ENCODE measurements around the gene PMPCA. TPM values are rescaled to one million over a fixed set of nuclear protein-coding genes. Genes with fewer than 3 reads are reported as not detected.
A peak's percentile ranks its signal among the peaks of the same experiment; 100 is the strongest.
"Not testable (repeated sequence)": the region's sequence is repeated elsewhere in the genome, so short reads cannot be mapped to it uniquely, and the experiment has no call there.

PMPCA gene
- total and polyA plus RNA-seq, 2 donors, result 15.1 to 43.7 TPM

DNA sequence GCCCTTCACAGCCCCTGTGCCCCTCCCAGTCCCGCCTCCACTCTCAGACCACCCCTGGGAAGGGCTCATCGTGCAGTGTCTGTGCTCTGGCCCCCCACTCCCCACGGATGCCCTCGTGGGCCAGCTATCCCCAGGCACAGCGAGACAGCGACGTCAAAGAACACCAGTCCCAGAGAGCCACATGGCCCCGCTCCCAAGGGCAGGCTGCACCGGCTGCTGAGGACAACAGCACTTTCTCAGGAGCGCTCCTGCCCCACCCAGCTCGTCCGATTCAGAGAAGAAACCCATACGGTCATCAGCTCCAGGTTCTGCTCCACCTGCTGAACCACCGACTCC is 5.7 kb upstream of the PMPCA start:
- Histone ChIP-seq H3K27ac (ENCODE audit: low read depth) (no peak overlapping the region), H3K4me1 (ENCODE audit: insufficient read depth) (no peaks in the 10 kb centered on the region), H3K36me3 (ENCODE audit: insufficient read depth) (no peaks in the 10 kb centered on the region), H3K4me3 (ENCODE audit: low read depth, low read length) (no peak overlapping the region)
- no peak for DNase-seq (ENCODE audit: extremely low spot score)
- 87% methylated on average over 14 of the region's 14 CpGs for WGBS

DNA sequence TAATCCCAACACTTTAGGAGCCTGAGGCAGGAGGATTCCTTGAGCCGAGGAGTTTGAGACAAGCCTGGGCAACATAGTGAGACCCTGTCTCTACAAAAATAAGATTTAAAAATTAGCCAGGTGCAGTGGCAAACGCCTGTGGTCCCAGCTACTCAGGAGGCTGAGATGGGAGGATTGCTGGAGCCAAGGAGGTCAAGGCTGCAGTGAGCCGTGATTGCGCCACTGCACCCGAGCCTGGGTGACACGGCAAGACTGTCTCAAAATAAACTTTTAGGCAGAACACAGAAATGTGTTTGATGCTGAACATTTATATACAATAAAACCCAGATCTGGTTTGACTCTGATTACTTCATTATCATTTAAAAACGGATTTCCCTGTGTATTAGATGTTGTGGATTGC is 5.0 kb upstream of the PMPCA start:
- WGBS, result 88% methylated on average over 7 of the region's 7 CpGs
- H3K36me3 ChIP-seq (ENCODE audit: insufficient read depth), result no peaks in the 10 kb centered on the region

DNA sequence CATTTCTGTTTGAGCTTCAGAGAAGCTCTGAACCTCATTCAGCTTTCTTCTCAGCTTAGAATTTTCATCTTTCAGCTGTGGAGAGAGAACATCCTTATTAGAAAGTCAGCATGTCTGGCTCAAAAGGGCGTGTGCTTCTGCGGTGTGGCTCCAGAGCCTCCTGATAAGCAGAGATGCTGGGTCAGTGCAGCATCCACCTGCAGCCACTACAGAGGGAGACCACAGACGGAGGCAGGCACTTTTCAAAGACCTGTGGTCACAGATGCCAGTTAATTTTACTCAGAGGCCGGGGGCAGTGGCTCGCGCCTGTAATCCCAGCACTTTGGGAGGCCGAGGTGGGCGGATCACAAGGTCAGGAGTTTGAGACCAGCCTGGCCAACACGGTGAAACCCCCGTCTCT is 4.6 kb upstream of the PMPCA start:
- DNase-seq (ENCODE audit: extremely low spot score); H3K36me3 ChIP-seq (ENCODE audit: insufficient read depth); H3K27ac ChIP-seq (ENCODE audit: low read depth); H3K4me3 ChIP-seq (ENCODE audit: low read depth, low read length); H3K4me1 ChIP-seq (ENCODE audit: insufficient read depth): not testable (repeated sequence)
- 91% methylated on average over 10 of the region's 10 CpGs for WGBS

More for the DNA sequence above, 5.0 kb upstream of the PMPCA start:
- DNase-seq (ENCODE audit: extremely low spot score), result no peak
- no peak overlapping the region for H3K27ac ChIP-seq (ENCODE audit: low read depth)
- no peak overlapping the region for H3K4me3 ChIP-seq (ENCODE audit: low read depth, low read length)
- no peaks in the 10 kb centered on the region for H3K4me1 ChIP-seq (ENCODE audit: insufficient read depth)

DNA sequence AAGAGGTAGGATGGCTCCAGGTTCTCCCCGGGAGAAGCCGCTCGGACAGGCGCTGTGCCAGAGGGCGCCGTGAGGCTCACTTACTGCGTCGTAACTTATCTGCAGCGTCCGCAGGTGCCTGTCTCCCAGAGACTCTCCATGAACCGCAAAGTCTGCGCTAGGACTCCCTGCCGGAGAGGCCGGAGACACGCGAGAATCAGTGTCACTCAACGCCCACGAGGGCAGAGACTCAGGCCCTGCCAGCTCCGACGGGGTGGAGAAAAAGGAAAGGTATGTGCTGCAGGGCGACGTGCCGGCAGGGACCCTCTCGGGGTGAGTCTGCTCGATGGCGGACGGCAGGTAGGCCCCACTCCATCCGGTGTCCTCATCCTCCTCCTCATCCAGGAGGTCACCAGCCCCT is 3.4 kb upstream of the PMPCA start:
- H3K4me1 ChIP-seq (ENCODE audit: insufficient read depth); DNase-seq (ENCODE audit: extremely low spot score); H3K4me3 ChIP-seq (ENCODE audit: low read depth, low read length); H3K27ac ChIP-seq (ENCODE audit: low read depth); H3K36me3 ChIP-seq (ENCODE audit: insufficient read depth): not testable (repeated sequence)
- WGBS, result 94% methylated on average over 28 of the region's 28 CpGs

DNA sequence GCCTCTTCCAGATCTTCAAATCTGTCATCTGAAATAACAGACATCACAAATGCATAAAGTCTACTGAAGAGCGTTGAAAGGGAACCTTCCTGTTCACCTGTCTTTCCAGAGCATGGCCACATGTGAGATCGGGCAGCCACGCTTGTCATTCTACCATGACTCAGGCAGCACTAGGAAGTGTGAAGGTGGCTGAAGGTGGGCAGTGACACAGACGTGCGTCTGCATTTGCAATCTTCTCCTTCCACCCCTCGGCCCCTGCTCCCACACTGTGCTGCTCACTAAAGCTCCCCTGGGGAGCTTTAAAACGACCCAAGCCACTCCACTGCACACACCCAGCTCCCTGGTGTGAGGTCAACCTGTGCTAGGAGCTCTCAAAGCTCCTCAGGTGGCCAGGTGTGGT is 2.5 kb upstream of the PMPCA start:
- H3K36me3 ChIP-seq (ENCODE audit: insufficient read depth), result peaks cover 2% of the 10 kb centered on the region
- DNase-seq (ENCODE audit: extremely low spot score), result no peak
- H3K4me1 ChIP-seq (ENCODE audit: insufficient read depth), result no peaks in the 10 kb centered on the region
- H3K4me3 ChIP-seq (ENCODE audit: low read depth, low read length), result no peak overlapping the region
- H3K27ac ChIP-seq (ENCODE audit: low read depth), result no peak overlapping the region
- 89% methylated on average over 7 of the region's 7 CpGs for WGBS

DNA sequence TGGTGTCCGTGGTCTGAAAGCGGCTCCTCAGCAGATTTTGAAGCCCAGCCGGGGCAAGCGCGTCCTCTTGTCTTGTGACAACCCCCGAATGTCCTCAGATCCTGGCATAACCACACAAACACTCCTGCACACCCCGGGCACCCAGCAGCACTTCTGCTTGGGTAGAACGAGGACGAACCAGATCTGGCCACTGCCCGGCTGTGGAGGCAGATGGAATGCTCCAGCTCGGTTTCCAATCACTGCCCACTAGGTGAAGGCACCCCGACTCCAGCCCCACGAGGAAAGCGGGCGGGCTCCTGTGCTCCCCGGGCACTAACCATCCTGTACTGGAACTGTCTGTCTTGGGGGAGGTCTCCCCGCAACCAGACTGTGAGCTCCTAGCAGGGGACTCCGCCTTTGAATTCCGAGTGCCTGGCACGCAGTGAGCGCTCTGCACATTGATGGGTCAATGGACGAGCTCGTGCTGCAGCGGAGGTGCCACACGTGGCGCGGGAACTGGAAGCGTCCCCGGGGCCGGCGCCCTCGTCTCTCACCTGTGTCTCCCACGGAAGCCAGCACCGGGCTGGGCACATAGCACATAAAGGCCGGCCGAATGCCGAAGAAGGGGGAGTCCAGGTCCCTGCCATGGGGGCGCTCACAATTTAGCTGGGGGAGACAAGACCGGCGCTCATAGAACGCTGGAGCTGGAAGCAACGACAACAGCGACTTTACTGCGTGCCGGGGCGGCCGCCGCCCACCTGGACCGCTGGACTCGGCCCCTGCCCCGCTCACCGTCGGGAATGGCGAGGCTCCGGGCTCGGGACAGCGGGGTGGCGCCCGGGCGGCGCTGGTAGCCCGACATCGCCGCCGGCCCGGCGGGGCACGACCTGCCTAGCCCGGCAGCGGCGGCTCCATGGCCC is 652 bp upstream of the PMPCA start:
- Histone ChIP-seq H3K27ac (ENCODE audit: low read depth) (no peak overlapping the region), H3K4me3 (ENCODE audit: low read depth, low read length) (peak overlapping the region; percentile 91), H3K4me1 (ENCODE audit: insufficient read depth) (no peaks in the 10 kb centered on the region), H3K36me3 (ENCODE audit: insufficient read depth) (peaks cover 2% of the 10 kb centered on the region)
- WGBS, result 9% methylated on average over 71 of the region's 71 CpGs
- no peak for DNase-seq (ENCODE audit: extremely low spot score)

DNA sequence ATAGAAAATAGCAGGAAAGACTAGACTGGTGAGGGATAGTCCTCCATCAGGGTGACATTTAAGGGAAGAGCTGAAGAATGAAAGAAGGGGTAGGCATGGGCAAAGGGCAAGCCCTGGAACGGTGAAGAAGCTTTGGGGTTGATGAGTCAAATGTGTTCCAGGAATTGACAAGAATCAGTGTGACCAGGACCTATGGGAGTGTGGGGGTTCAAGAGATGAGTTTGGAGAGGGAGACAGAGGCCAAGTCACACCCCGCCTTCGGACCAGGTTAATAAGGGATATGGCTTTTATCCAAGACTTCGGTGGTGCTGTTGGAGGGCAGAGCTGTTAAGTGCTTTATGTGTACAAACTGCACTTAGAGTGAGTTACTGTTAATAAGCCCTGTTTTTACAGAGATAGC is 920 bp downstream of the PMPCA start:
- Histone ChIP-seq H3K36me3 (ENCODE audit: insufficient read depth) (peaks cover 4% of the 10 kb centered on the region), H3K27ac (ENCODE audit: low read depth) (no peak overlapping the region), H3K4me3 (ENCODE audit: low read depth, low read length) (peak overlapping the region; percentile 91), H3K4me1 (ENCODE audit: insufficient read depth) (no peaks in the 10 kb centered on the region)
- DNase-seq (ENCODE audit: extremely low spot score), result no peak
- 53% methylated on average over 4 of the region's 4 CpGs for WGBS

DNA sequence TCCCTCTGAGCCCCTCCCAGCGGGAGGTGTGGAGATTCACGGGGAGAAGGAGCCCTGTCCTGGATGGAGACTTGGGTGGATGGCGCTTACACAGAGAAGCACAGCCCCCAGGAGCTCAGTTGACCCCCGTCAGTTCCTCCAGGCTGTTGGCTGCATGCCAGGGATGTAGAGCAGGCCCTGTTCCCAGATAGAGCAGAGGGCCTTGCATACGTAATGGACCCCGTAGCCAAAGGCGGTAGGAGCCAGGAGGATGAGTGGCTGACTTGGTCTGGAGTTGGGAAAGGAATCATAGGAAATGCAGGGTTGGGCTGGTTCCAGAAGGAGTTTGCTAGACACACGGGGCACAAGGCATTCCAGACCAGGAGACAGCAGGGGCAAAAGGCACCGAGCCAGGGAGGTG is 2.5 kb downstream of the PMPCA start:
- WGBS, result 56% methylated on average over 9 of the region's 9 CpGs
- no peaks in the 10 kb centered on the region for H3K4me1 ChIP-seq (ENCODE audit: insufficient read depth)
- H3K4me3 ChIP-seq (ENCODE audit: low read depth, low read length), result no peak overlapping the region
- no peak overlapping the region for H3K27ac ChIP-seq (ENCODE audit: low read depth)
- H3K36me3 ChIP-seq (ENCODE audit: insufficient read depth), result peaks cover 5% of the 10 kb centered on the region
- DNase-seq (ENCODE audit: extremely low spot score), result no peak

DNA sequence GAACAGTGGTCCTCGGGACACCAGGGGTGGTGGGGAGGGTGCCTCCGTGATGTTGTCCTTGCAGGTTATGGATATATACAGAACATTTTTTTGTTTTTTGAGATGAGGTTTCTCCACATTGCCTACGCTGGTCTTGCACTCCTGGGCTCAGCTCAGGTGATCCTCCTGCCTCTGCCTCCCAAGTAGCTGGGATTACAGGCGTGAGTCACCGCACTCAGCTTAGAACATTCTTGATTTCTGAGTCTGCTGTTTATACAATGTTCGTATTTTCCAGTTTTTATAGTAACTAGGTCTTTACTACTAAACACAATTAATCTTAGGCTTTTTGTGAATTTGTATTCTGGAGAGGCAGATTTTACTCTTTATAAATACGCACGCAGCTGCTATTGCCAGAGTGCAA is 6.0 kb downstream of the PMPCA start:
- Histone ChIP-seq H3K36me3 (ENCODE audit: insufficient read depth) (peaks cover 9% of the 10 kb centered on the region), H3K4me1 (ENCODE audit: insufficient read depth) (no peaks in the 10 kb centered on the region)
- WGBS, result 91% methylated on average over 8 of the region's 8 CpGs

DNA sequence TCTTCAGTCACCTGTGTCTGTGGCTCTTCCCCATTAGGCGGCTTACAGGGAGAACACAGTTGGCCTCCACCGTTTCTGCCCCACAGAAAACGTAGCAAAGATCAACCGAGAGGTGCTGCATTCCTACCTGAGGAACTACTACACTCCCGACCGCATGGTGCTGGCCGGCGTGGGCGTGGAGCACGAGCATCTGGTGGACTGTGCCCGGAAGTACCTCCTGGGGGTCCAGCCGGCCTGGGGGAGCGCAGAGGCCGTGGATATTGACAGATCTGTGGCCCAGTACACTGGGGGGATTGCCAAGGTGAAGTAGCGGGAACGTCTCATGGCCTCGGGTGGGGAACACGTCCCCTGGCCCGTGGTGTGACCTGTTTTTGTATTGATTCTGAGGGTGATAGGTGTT is 6.5 kb downstream of the PMPCA start:
- peaks cover 10% of the 10 kb centered on the region for H3K36me3 ChIP-seq (ENCODE audit: insufficient read depth)
- H3K4me1 ChIP-seq (ENCODE audit: insufficient read depth), result no peaks in the 10 kb centered on the region
- H3K27ac ChIP-seq (ENCODE audit: low read depth), result no peak overlapping the region
- DNase-seq (ENCODE audit: extremely low spot score), result no peak
- H3K4me3 ChIP-seq (ENCODE audit: low read depth, low read length), result no peak overlapping the region
- WGBS, result 94% methylated on average over 19 of the region's 19 CpGs

More for the DNA sequence above, 6.0 kb downstream of the PMPCA start:
- no peak overlapping the region for H3K27ac ChIP-seq (ENCODE audit: low read depth)
- DNase-seq (ENCODE audit: extremely low spot score), result no peak
- H3K4me3 ChIP-seq (ENCODE audit: low read depth, low read length), result no peak overlapping the region

DNA sequence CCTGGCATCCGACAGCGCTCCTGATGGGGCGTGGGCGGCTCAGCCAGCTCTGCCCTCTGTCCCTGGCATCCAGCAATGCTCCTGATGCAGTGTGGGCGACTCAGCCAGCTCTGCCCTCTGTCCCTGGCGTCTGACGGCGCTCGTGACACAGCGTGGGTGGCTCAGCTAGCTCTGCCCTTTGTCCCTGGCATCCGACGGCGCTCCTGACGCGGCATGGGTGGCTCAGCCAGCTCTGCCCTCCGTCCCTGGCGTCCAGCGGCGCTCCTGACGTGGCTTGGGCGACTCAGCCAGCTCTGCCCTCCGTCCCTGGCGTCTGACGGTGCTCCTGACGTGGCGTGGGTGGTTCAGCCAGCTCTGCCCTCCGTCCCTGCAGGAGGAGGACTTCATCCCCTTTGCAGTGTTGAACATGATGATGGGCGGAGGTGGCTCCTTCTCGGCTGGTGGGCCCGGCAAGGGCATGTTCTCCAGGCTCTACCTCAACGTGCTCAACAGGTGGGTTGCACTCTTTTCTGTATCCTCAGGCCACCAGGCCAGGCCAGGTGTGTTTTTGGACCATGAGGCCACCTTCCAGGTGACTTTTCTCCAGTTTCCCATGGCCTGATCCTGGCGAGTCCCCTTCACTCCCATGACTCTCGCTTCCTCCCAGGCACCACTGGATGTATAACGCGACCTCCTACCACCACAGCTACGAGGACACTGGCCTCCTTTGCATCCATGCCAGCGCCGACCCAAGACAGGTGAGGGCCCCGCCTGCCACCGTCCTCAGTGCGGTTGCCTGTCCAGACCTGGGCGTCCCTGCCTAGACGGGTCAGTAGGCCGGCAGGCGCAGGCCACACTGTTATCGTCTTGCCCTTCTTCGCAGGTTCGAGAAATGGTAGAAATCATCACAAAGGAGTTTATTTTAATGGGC is 8.0 kb downstream of the PMPCA start:
- WGBS, result 94% methylated on average over 48 of the region's 48 CpGs
- H3K27ac ChIP-seq (ENCODE audit: low read depth), result no peak overlapping the region
- H3K4me1 ChIP-seq (ENCODE audit: insufficient read depth), result no peaks in the 10 kb centered on the region
- no peak overlapping the region for H3K4me3 ChIP-seq (ENCODE audit: low read depth, low read length)
- peaks cover 18% of the 10 kb centered on the region for H3K36me3 ChIP-seq (ENCODE audit: insufficient read depth)
- no peak for DNase-seq (ENCODE audit: extremely low spot score)

DNA sequence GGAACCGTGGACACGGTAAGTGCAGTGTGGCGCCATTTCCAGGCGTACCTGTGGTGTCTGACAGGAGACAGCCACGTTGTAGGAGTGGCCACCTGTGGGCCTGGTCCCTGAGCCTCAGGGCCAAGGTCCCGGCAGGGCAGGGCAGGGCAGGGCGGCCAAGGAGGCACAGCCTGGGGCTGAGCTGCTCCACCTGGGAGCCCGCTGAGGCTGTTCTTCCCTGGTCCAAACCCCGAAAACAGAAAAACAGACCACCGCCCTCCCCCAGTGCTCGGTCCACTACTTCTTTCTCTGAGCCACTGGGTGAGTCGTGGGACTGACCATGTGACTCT is 8.6 kb downstream of the PMPCA start:
- Histone ChIP-seq H3K36me3 (ENCODE audit: insufficient read depth) (peaks cover 18% of the 10 kb centered on the region), H3K4me1 (ENCODE audit: insufficient read depth) (no peaks in the 10 kb centered on the region)
- 94% methylated on average over 12 of the region's 12 CpGs for WGBS

DNA sequence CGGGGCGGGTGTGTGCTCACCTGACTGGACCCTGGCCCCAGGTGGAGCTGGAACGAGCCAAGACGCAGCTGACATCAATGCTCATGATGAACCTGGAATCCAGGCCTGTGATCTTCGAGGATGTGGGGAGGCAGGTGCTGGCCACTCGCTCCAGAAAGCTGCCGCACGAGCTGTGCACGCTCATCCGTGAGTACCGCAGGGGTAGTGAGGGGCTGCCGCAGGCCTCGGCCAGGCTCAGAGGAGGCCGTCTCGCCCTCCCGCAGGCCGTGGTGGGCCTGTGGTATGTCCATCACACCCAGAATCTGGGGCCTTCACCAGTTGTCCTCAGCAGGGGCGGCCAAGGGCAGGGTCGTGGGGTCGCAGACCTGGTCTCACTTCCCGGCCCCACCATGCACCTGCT is 11.3 kb downstream of the PMPCA start:
- Histone ChIP-seq H3K27ac (ENCODE audit: low read depth) (no peak overlapping the region), H3K4me1 (ENCODE audit: insufficient read depth) (no peaks in the 10 kb centered on the region), H3K4me3 (ENCODE audit: low read depth, low read length) (no peak overlapping the region), H3K36me3 (ENCODE audit: insufficient read depth) (peaks cover 16% of the 10 kb centered on the region)
- WGBS, result 95% methylated on average over 21 of the region's 21 CpGs
- DNase-seq (ENCODE audit: extremely low spot score), result no peak

More for the DNA sequence above, 8.6 kb downstream of the PMPCA start:
- no peak overlapping the region for H3K27ac ChIP-seq (ENCODE audit: low read depth)
- H3K4me3 ChIP-seq (ENCODE audit: low read depth, low read length), result no peak overlapping the region
- no peak for DNase-seq (ENCODE audit: extremely low spot score)

DNA sequence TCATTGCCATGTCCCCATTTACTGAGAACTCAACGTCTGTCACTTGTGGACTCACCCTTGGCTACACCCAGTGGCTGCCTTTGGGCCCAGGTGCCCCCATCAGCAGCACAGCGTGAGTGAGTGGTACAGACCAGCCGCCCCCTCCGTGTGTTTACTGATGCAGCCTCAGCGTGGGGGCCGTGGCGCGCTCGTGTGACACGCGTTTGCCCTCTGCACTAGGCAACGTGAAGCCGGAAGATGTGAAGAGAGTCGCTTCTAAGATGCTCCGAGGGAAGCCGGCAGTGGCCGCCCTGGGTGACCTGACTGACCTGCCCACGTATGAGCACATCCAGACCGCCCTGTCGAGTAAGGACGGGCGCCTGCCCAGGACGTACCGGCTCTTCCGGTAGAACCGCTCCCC is 12.4 kb downstream of the PMPCA start:
- Histone ChIP-seq H3K27ac (ENCODE audit: low read depth) (no peak overlapping the region), H3K36me3 (ENCODE audit: insufficient read depth) (peaks cover 16% of the 10 kb centered on the region), H3K4me1 (ENCODE audit: insufficient read depth) (no peaks in the 10 kb centered on the region), H3K4me3 (ENCODE audit: low read depth, low read length) (no peak overlapping the region)
- no peak for DNase-seq (ENCODE audit: extremely low spot score)
- 95% methylated on average over 26 of the region's 26 CpGs for WGBS
